Measurements from ENCODE around the gene NT5C3B. TPM values are rescaled to one million over a fixed set of nuclear protein-coding genes. Genes with fewer than 3 reads are reported as not detected.
"Not testable (repeated sequence)": the region's sequence is repeated elsewhere in the genome, so short reads cannot be mapped to it uniquely, and the experiment has no call there.

Gene NT5C3B
- total RNA-seq, 2 experiments from 2014 or later, result 16.1 to 19.0 TPM

DNA sequence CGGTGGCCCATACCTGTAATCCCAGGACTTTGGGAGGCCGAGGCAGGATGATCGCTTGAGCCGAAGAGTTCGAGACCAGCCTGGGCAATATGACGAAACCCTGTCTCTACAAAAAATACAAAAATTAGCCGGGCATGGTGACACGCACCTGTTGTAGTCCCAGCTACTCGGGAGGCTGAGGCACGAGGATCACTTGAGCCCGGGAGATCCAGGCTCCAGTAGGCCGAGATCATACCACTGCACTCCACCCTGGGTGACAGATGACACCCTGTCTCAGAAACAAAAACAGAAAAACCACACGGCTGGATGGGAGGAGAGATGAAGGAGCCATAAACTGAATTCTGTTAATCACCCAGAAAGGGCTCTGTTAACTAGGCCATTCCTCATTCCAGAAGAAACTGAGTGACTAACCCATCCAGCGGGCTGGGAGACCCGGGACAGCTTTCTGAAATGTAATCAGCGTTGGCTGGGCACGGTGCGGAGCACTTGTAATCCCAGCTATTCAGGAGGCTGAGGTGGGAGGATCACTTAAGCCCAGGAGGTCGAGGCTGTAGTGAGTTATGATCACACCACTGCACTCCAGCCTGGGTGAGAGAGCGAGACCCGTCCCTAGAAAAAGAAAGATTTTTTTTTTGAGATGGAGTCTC lies 641 bp upstream of the NT5C3B start:
- ChIA-PET POLR2A (interaction anchor here (0.6 to 1.8 kb wide), 2 partner anchors 27 to 28 kb away, joined by 3 to 5 read pairs; partner anchors contain the start of gene KLHL11), CTCF (interaction anchor here (1.7 kb wide), 1 partner anchor 25 kb away, joined by 4 read pairs; the partner anchor contains the start of gene P3H4)
- Mint-ChIP-seq H3K4me3 (peak overlapping the region; percentile 73), H3K9me3 (no peaks in the 10 kb centered on the region), H3K4me1 (peaks cover 12% of the 10 kb centered on the region), H3K27ac (no peak overlapping the region), H3K27me3 (peaks cover 6% of the 10 kb centered on the region), H3K36me3 (ENCODE audit: low read depth) (peaks cover 2% of the 10 kb centered on the region)
- no peak for DNase-seq

GRCh38 chr17:41835214-41835799 lies 725 bp downstream of the NT5C3B start:
- Mint-ChIP-seq H3K27ac (no peak overlapping the region), H3K27me3 (peaks cover 6% of the 10 kb centered on the region), H3K9me3 (no peaks in the 10 kb centered on the region), H3K36me3 (ENCODE audit: low read depth) (peaks cover 2% of the 10 kb centered on the region), H3K4me3 (peak overlapping the region; percentile 66), H3K4me1 (peaks cover 12% of the 10 kb centered on the region)
- DNase-seq, result no peak
- ChIA-PET POLR2A (interaction anchor here (1.0 to 1.1 kb wide), 2 partner anchors 15 to 30 kb away, joined by 3 read pairs; partner anchors contain the start of gene KLHL11), CTCF (interaction anchor here (1.4 kb wide), 1 partner anchor 24 kb away, joined by 6 read pairs; the partner anchor contains the start of gene P3H4)

DNA sequence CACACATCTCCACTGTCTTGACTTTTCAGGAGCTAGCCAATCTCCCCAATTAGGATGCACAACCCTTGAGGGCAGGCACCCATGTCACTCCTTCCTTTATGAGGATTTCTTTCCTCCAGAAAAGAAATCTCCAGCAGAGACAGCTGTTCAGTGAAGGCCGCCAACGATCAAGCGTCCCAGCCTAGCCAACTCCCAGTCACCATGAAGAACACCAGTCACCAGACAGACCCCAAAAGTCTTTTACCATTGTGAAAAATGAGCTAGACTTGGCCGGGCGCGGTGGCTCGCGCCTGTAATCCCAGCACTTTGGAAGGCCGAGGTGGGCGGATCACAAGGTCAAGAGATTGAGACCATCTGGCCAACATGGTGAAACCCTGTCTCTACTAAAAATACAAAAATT lies 6.1 kb downstream of the NT5C3B start:
- not testable (repeated sequence) for DNase-seq; H3K4me3 Mint-ChIP-seq; H3K4me1 Mint-ChIP-seq; H3K9me3 Mint-ChIP-seq; H3K27me3 Mint-ChIP-seq; H3K27ac Mint-ChIP-seq; H3K36me3 Mint-ChIP-seq (ENCODE audit: low read depth)
- POLR2A ChIA-PET, result interaction anchor here (0.8 to 1.3 kb wide), 2 partner anchors 19 to 88 kb away, joined by 4 to 5 read pairs; partner anchors contain the start of genes ACLY and P3H4
- CTCF ChIA-PET, result interaction anchor here (0.6 kb wide), 1 partner anchor 9 kb away, joined by 6 read pairs; no protein-coding TSS in a partner anchor

DNA sequence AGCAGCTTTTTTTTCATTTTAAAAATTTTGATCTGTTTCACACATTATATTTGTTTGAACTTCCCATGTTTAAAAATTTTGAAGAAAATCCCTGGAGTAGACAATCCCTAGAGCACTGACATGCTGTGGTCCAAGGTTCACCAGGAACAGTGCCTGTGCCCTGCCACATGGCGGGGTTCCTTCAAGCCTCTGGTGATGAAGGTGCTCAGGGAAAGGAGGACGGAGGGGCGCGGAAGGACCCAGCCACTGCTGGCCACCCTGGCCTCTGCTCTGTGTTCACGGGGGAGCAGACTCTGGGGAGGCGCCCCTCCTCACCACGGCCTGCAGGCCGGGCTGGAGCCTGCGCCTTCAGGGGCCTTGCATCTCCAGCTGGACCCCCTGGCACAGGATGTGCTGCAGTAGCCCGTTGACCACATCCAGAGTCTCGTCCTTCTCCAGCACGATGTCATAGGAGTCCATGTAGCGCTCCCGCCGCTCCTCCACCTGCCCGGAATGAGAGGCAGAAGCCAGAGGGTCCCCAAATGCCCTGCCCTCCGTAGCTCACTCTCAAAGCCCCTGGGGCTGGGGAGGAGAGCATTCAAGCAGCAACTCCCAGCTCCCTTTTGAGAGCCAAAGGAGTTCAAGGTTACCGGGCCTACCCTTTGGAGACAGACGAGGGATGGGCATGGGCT lies 10.7 kb downstream of the NT5C3B start:
- H3K9me3 Mint-ChIP-seq, result no peaks in the 10 kb centered on the region
- ChIA-PET CTCF (no interaction called here), POLR2A (no interaction called here)
- no peak overlapping the region for H3K27ac Mint-ChIP-seq
- H3K4me1 Mint-ChIP-seq, result no peaks in the 10 kb centered on the region
- no peak for DNase-seq
- H3K27me3 Mint-ChIP-seq, result no peaks in the 10 kb centered on the region
- no peaks in the 10 kb centered on the region for H3K36me3 Mint-ChIP-seq (ENCODE audit: low read depth)
- no peak overlapping the region for H3K4me3 Mint-ChIP-seq

DNA sequence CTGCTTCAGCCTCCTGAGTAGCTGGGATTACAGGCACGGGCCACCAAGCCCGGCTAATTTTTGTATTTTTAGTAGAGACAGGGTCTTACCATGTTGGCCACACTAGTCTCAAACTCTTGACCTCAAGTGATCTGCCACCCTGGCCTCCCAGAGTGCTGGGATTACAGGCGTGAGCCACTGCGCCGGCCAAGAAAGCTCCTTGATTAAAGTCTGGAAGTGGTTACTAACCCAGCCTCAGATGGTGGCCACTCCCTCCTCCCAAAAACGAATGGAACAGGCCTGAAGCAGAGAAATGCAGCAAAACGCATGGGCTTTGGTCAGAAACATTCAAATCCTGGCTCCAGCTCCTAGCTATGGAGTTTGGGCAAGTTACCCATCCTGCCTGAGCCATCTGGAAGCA lies 11.9 kb downstream of the NT5C3B start:
- H3K9me3 Mint-ChIP-seq, result no peaks in the 10 kb centered on the region
- CTCF ChIA-PET, result interaction anchor here (2.6 kb wide), 1 partner anchor 12 kb away, joined by 10 read pairs; the partner anchor contains the start of gene P3H4
- POLR2A ChIA-PET, result no interaction called here
- no peaks in the 10 kb centered on the region for H3K4me1 Mint-ChIP-seq
- H3K4me3 Mint-ChIP-seq, result no peak overlapping the region
- H3K27me3 Mint-ChIP-seq, result no peaks in the 10 kb centered on the region
- H3K27ac Mint-ChIP-seq, result no peak overlapping the region
- DNase-seq, result no peak
- H3K36me3 Mint-ChIP-seq (ENCODE audit: low read depth), result no peaks in the 10 kb centered on the region

- no peaks in the 10 kb centered on the region for H3K4me1 Mint-ChIP-seq
- H3K9me3 Mint-ChIP-seq, result no peaks in the 10 kb centered on the region
- CTCF ChIA-PET, result interaction anchor here (2.6 kb wide), 1 partner anchor 12 kb away, joined by 10 read pairs; the partner anchor contains the start of gene P3H4
- POLR2A ChIA-PET, result no interaction called here
- no peak overlapping the region for H3K27ac Mint-ChIP-seq
- no peak for DNase-seq
- H3K4me3 Mint-ChIP-seq, result no peak overlapping the region
- no peaks in the 10 kb centered on the region for H3K27me3 Mint-ChIP-seq
- no peaks in the 10 kb centered on the region for H3K36me3 Mint-ChIP-seq (ENCODE audit: low read depth)
Observed at GRCh38 chr17:41823580-41823979, 12.5 kb downstream of the NT5C3B start.

DNA sequence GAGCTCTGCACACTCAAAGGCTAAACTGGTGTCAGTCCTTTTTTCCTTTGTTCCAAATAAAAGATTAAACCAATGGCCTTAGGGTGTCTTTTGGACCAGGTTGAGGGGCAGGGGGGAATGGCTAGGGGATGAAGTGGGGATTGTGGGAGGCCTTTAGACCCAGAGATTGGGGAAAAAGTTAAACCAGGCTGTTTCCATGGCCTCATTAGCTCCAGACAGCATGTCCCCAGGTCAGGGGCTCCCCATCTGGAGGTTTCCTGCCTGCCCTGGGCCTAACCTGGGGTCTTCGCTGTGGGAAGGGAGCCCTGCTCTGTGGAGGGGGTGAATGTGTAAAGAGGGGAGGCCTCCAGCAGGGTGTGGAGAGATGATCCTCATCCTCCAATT lies 12.9 kb downstream of the NT5C3B start:
- Mint-ChIP-seq H3K9me3 (no peaks in the 10 kb centered on the region), H3K27ac (no peak overlapping the region), H3K36me3 (ENCODE audit: low read depth) (no peaks in the 10 kb centered on the region), H3K4me1 (no peaks in the 10 kb centered on the region), H3K4me3 (no peak overlapping the region), H3K27me3 (no peaks in the 10 kb centered on the region)
- ChIA-PET POLR2A (interaction anchor here (1.3 kb wide), 1 partner anchor 12 kb away, joined by 3 read pairs; the partner anchor contains the start of gene P3H4), CTCF (interaction anchor here (2.6 kb wide), 1 partner anchor 11 kb away, joined by 10 read pairs; the partner anchor contains the start of gene P3H4)
- DNase-seq, result no peak

GRCh38 chr17:41822216-41823140 lies 13.6 kb downstream of the NT5C3B start:
- POLR2A ChIA-PET, result interaction anchor here (1.3 kb wide), 1 partner anchor 11 kb away, joined by 3 read pairs; the partner anchor contains the start of gene P3H4
- H3K27ac Mint-ChIP-seq, result no peak overlapping the region
- no peaks in the 10 kb centered on the region for H3K9me3 Mint-ChIP-seq
- no peaks in the 10 kb centered on the region for H3K36me3 Mint-ChIP-seq (ENCODE audit: low read depth)
- H3K27me3 Mint-ChIP-seq, result no peaks in the 10 kb centered on the region
- CTCF ChIA-PET, result interaction anchor here (2.6 kb wide), 1 partner anchor 11 kb away, joined by 10 read pairs; the partner anchor contains the start of gene P3H4
- H3K4me3 Mint-ChIP-seq, result no peak overlapping the region
- no peaks in the 10 kb centered on the region for H3K4me1 Mint-ChIP-seq
- DNase-seq, result no peak

GRCh38 chr17:41821776-41822175 lies 14.3 kb downstream of the NT5C3B start:
- H3K27me3 Mint-ChIP-seq, result no peaks in the 10 kb centered on the region
- H3K4me3 Mint-ChIP-seq, result no peak overlapping the region
- ChIA-PET CTCF (interaction anchor here (2.6 kb wide), 1 partner anchor 10 kb away, joined by 10 read pairs; the partner anchor contains the start of gene P3H4), POLR2A (no interaction called here)
- DNase-seq, result no peak
- H3K36me3 Mint-ChIP-seq (ENCODE audit: low read depth), result no peaks in the 10 kb centered on the region
- no peaks in the 10 kb centered on the region for H3K9me3 Mint-ChIP-seq
- no peaks in the 10 kb centered on the region for H3K4me1 Mint-ChIP-seq
- no peak overlapping the region for H3K27ac Mint-ChIP-seq

GRCh38 chr17:41818024-41818423 lies 18.0 kb downstream of the NT5C3B start:
- Mint-ChIP-seq H3K27me3 (peaks cover 6% of the 10 kb centered on the region), H3K27ac (no peak overlapping the region)
- POLR2A ChIA-PET, result no interaction called here

DNA sequence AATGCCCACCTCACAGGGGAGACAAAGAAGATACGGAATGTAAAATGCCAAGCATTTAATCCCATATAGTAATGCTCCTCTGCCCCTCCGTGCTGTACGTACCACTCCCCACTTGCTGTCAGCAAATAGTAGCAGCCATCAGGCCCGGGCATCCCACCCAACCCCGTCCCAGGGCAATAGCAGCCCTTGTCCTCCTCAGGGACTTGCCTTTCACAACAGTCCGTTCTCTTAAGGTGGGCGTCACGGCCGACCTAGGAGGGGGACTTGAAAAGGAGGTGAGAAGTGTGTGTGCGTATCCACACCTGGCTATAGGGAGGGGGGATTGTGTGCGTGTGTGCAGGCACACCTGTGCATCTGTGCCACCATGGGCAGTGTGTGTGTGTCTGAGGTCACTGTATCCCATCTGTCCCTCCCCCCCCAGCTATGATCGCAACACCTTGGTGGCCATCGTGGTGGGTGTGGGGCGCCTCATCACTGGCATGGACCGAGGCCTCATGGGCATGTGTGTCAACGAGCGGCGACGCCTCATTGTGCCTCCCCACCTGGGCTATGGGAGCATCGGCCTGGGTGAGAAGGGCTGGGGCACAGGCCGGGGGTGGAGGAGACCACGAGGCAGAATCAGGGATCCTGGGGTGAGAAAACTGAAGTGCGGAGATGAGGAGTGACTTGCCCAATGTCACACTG lies 19.3 kb downstream of the NT5C3B start:
- no peak for DNase-seq
- ChIA-PET CTCF (no interaction called here), POLR2A (no interaction called here)
- no peaks in the 10 kb centered on the region for H3K36me3 Mint-ChIP-seq (ENCODE audit: low read depth)
- H3K27ac Mint-ChIP-seq, result no peak overlapping the region
- no peaks in the 10 kb centered on the region for H3K9me3 Mint-ChIP-seq
- H3K27me3 Mint-ChIP-seq, result peaks cover 14% of the 10 kb centered on the region
- no peak overlapping the region for H3K4me3 Mint-ChIP-seq
- peaks cover 9% of the 10 kb centered on the region for H3K4me1 Mint-ChIP-seq

More at GRCh38 chr17:41818024-41818423, 18.0 kb downstream of the NT5C3B start:
- no peaks in the 10 kb centered on the region for H3K9me3 Mint-ChIP-seq
- no peaks in the 10 kb centered on the region for H3K36me3 Mint-ChIP-seq (ENCODE audit: low read depth)
- H3K4me1 Mint-ChIP-seq, result peaks cover 2% of the 10 kb centered on the region
- no peak overlapping the region for H3K4me3 Mint-ChIP-seq
- no peak for DNase-seq
- CTCF ChIA-PET, result no interaction called here

DNA sequence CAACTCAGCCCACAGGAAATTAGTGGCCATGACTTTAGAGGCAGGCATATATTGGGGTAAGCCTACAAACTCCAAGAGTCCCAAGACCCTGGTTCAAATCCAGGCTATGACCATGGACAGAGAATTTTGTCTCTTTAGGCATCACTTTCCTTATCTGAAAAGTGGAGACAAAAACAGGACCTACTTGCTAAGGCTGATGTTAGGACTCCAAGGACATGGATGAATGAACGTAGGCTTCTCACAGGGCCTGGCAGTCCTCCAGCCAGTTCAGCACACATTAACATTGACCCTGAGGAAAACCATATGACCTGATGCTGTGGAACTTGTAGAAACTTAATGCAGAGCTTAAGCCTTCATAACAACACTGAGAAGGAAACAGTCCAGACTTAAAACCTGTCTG lies 21.8 kb downstream of the NT5C3B start:
- CTCF ChIA-PET, result interaction anchor here (0.8 kb wide), 1 partner anchor 50 kb away, joined by 3 read pairs; no protein-coding TSS in a partner anchor

More for the DNA sequence above, 21.8 kb downstream of the NT5C3B start:
- H3K27me3 Mint-ChIP-seq, result peaks cover 19% of the 10 kb centered on the region
- no peaks in the 10 kb centered on the region for H3K9me3 Mint-ChIP-seq
- POLR2A ChIA-PET, result interaction anchor here (0.9 kb wide), 1 partner anchor 125 kb away, joined by 3 read pairs; no protein-coding TSS in a partner anchor
- no peak overlapping the region for H3K27ac Mint-ChIP-seq
- H3K4me1 Mint-ChIP-seq, result peaks cover 16% of the 10 kb centered on the region
- no peak overlapping the region for H3K4me3 Mint-ChIP-seq
- no peaks in the 10 kb centered on the region for H3K36me3 Mint-ChIP-seq (ENCODE audit: low read depth)
- no peak for DNase-seq

Data from activated CD4-positive, alpha-beta memory T cell treated with anti-CD3 and anti-CD28 coated beads, Interleukin-2, amount 10 ng/mL, durations not matched to agents 7 days and 5 days (primary cell).